ENCODE results near the gene ADSL. TPM values are rescaled to one million over a fixed set of nuclear protein-coding genes. Genes with fewer than 3 reads are reported as not detected.

The ADSL gene
- polyA plus RNA-seq, 1 of the 3 experiments (the other 2 are of a cell fraction): 79.7 TPM

DNA sequence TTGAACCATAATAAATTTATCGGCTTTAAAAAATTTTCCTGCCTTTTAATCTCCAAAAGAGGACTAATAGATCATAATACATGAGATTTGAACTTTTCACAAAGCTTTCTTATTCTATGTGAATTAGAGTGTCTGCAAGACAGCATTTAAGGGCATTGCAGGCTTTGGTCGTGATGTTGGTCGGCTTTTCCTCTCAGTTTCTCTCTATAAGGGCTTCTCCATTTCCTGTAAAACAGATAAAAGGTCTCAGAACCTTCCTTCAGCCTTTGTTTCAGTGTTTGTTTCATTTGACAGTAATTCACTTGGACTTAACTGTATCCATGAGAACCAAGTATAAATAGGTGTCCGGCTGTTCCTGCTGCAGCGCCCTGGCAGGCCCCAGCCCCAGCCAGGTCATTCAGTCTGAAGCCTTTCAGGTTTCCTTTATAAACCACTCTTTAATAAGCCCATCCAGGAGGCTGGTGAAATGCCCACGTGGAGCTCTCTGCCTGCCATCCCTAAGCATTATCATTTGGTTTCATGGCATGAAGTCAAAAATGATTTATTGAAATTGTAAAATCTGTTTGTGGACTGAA is 37.2 kb upstream of the ADSL start:
- TF ChIP-seq EP300 (IDR thresholded peaks at IDR 0.05; ENCODE audit: borderline replicate concordance in 1 of 2, low read depth in 1 of 2, low read length in 1 of 2): no peak
- TF ChIP-seq RCOR1 (IDR thresholded peaks at IDR 0.05; ENCODE audit: low read length): no peak
- TF ChIP-seq PBX3 (IDR thresholded peaks at IDR 0.05): no peak
- no peak for TF ChIP-seq ZBTB33 (IDR thresholded peaks at IDR 0.05; ENCODE audit: borderline replicate concordance, low read depth)
- no peak for TF ChIP-seq EZH2phosphoT487 (IDR thresholded peaks at IDR 0.05; ENCODE audit: borderline replicate concordance, low read depth)
- TF ChIP-seq, protein P1, sequence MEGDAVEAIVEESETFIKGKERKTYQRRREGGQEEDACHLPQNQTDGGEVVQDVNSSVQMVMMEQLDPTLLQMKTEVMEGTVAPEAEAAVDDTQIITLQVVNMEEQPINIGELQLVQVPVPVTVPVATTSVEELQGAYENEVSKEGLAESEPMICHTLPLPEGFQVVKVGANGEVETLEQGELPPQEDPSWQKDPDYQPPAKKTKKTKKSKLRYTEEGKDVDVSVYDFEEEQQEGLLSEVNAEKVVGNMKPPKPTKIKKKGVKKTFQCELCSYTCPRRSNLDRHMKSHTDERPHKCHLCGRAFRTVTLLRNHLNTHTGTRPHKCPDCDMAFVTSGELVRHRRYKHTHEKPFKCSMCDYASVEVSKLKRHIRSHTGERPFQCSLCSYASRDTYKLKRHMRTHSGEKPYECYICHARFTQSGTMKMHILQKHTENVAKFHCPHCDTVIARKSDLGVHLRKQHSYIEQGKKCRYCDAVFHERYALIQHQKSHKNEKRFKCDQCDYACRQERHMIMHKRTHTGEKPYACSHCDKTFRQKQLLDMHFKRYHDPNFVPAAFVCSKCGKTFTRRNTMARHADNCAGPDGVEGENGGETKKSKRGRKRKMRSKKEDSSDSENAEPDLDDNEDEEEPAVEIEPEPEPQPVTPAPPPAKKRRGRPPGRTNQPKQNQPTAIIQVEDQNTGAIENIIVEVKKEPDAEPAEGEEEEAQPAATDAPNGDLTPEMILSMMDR (IDR thresholded peaks at IDR 0.05): no peak
- TF ChIP-seq MEF2A (IDR thresholded peaks at IDR 0.05; ENCODE audit: borderline replicate concordance, low read depth): no peak
- no peak for TF ChIP-seq RFX5 (IDR thresholded peaks at IDR 0.05; ENCODE audit: low read length)
- TF ChIP-seq MAX (IDR thresholded peaks at IDR 0.05; ENCODE audit: low read depth): no peak
- no peak for TF ChIP-seq TCF12 (IDR thresholded peaks at IDR 0.05)
- TF ChIP-seq NRF1 (IDR thresholded peaks at IDR 0.05; ENCODE audit: low read depth, low read length): no peak
- TF ChIP-seq SIN3A (IDR thresholded peaks at IDR 0.05; ENCODE audit: borderline replicate concordance, low read depth, low read length): no peak
- Histone ChIP-seq H4K20me1 (ENCODE audit: insufficient read depth) (0 out of 2 replicates have a peak, but pooled peaks cover 4% of the 10 kb centered on the region), H3K9ac (peak overlapping the region; percentile 14; the same call in 1 of the 2 replicates), H3K4me1 (ENCODE audit: control insufficient read depth in 1 of 2, insufficient read depth in 2 of 2, low read depth in 1 of 2, low read length in 1 of 2) (peaks cover 0 to 6% of the 10 kb centered on the region in 2 experiments; a peak in 2 of 4 replicates), H2AFZ (ENCODE audit: low read depth) (no peak overlapping the region), H3F3A (replicated peaks; ENCODE audit: insufficient read depth) (peaks cover 21% of the 10 kb centered on the region), H3K9me3 (no peaks in the 10 kb centered on the region), H3K36me3 (replicated peaks in 1 of 2; ENCODE audit: control insufficient read depth in 1 of 2, insufficient read depth in 2 of 2, low read length in 1 of 2) (peaks cover 15 to 19% of the 10 kb centered on the region in 2 experiments), H3K27ac (ENCODE audit: low read depth in 2 of 2, low read length in 1 of 2) (peak overlapping the region in 1 of 2 experiments; percentile 88; a peak in 2 of 4 replicates), H3K4me3 (ENCODE audit: low read depth in 2 of 2, low read length in 1 of 2) (no peak overlapping the region), H3K4me2 (peak overlapping the region; percentile 80; the same call in 1 of the 2 replicates), H3K9me2 (no peaks in the 10 kb centered on the region), H3K27me3 (ENCODE audit: insufficient read depth) (no peaks in the 10 kb centered on the region), H3K79me2 (ENCODE audit: insufficient read depth) (no peaks in the 10 kb centered on the region)
- ChIA-PET POLR2A (no interaction called here), CTCF (no interaction called here)
- WGBS (ENCODE audit: low lambda C conversion rate): 76% methylated on average over 6 of the region's 6 CpGs
- DNase-seq: no peak

Measured in SK-N-SH (cell line).